NCI-H2029 (cell line): ENCODE results near the gene AMIGO1.

Experiments
- DNase-seq: peaks from one replicate; lab custom pipeline; 2025; lab: John Stamatoyannopoulos, UW

AMIGO1 gene

GRCh38 chr1:109532365-109533136 lies 23.0 kb upstream of the AMIGO1 start:
- DNase-seq: peak; percentile 56

- no peak for DNase-seq
Measured at GRCh38 chr1:109531826-109532364, 22.4 kb upstream of the AMIGO1 start.

- DNase-seq: no peak
Measured at GRCh38 chr1:109531380-109531779, 21.9 kb upstream of the AMIGO1 start.

- DNase-seq: peak; percentile 73
Measured at GRCh38 chr1:109530457-109531087, 21.0 kb upstream of the AMIGO1 start.

GRCh38 chr1:109529881-109530456 lies 20.4 kb upstream of the AMIGO1 start:
- peak; percentile 11 for DNase-seq

DNA sequence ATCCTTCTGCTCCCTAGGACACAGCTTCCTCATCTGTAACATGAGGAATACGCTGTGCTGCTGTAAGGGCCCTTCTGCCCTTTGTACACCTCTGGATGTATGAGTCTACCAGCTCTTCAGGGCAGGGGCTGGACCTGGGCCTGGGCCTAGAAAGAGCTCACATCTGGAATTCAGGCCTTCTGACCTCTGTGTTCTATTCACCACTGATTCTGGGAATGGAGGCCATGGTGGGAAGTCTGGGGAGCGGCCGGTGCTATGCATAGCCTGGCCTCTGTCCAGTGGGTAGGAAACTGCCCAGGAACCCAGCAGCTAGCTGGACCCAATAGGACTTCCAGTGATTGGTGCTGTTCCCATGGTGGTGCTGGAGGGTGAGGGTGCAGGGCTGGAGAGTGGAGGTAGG lies 19.2 kb upstream of the AMIGO1 start:
- DNase-seq: no peak

DNA sequence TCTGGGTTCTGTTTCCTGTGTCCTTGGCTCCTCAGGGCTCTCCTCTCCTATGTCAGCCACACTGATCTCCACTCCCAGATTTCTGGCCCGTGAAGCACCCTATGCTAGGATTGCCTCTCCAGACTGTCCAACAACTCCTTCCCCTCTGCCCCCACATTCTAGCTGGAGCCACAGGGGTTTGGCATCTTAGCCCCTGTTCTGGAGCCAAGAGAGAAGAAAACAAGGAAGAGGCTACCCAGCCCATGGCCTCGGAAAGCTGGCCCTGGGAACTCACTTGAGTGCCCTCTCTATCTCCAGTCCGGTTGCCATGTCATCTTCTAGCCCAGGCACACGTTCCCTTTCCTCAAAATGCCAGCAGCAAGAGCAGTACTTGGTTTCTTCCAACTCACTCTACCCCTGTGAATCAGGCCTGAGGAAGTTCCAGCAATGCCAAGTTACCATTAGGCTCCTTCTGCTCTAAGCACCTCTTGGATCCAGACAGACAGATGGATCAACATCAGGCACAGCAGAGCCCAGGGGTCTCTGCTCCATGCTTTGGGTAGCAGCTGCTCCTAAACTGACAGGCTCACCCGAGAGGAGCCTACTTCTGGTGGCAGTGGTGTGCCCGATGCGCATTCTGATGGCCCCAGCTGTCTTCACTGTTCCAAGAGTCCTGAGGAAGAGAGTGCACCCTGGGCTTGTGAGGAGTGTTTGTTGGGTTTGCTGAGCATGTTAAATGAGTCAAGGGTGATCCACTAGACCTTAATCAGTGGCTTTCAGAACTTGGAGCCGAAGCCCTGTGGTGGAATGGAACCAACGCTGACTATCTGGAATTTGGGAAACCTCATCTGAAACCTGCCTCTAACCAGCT lies 18.5 kb upstream of the AMIGO1 start:
- DNase-seq: no peak

GRCh38 chr1:109527098-109527811 lies 17.7 kb upstream of the AMIGO1 start:
- DNase-seq: no peak

DNA sequence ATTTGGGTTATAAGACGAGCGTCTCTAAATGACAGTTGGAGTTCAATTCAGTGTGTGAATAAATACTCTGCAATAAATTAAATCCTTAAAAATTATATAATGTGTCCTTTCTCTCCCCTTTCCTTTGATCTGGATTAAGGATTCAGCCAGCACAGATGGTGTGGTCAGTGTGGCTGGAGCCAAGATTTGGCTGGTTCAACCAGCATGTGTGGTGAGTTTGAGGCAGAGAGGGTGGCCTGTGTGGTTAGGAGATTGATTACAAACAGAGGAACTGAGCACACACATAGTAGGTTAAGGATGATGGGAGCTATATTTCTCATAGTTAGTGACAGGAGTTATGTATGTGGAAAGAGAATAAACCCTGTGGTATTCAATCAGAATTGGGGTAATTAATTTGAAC lies 14.2 kb upstream of the AMIGO1 start:
- DNase-seq: no peak

- DNase-seq: no peak
Measured at GRCh38 chr1:109522026-109522425, 12.5 kb upstream of the AMIGO1 start.

GRCh38 chr1:109521002-109521951 lies 11.8 kb upstream of the AMIGO1 start:
- no peak for DNase-seq

DNA sequence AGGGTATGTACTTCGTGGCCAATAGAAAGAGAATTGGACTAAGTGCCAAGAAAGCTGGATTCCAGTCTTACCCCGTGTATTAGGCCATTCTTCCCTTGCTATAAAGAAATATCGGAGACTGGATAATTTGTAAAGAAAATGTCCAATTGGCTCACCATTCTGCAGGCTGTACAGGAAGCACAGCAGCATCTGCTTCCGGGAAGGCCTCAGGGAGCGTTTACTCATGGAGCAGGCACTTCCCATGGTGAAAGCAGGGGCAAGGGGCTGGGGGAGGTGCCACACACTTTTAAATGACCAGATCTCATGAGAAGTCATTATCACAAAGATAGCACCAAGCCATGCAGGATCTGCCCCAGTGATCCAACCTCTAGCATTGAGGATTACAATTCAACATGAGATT lies 7.8 kb upstream of the AMIGO1 start:
- no peak for DNase-seq

DNA sequence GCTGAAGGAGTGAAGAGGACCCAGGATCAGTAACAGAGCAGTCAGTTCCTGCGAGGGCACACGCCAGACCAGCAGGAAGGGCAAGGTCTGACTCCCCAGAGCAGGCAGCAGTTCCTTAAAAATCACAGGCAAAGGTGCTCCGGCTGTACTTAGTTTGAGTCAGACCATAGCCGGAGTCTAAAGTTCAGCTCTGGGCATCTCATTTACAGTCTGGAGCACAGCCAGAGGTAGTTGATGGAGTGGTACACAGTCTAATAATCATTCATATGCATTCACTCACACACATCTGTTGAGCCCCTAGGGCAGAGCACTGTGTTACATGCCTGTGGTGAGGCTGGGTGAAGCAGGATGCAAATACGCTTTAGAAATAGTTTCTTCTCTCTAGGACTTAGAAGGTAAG lies 7.3 kb upstream of the AMIGO1 start:
- DNase-seq: no peak

DNA sequence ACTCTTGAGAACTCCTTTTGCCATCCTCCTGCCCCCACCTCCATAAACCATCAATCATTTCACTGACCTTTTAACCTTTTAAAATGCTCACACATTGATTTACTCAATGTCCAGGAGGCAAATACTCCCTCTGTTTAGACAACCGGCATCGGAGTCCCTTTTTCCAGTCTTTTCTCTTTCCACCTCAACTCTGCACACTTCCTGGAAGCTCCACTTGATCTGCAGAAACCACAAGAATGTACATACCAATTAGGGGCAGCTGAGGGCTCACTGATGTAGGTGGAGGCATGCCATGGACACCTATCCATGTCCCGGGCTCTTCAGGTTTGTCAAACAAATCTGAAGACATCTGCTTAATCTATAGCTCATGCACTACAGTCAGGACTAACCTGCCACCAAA lies 5.3 kb upstream of the AMIGO1 start:
- DNase-seq: peak; percentile 5

DNA sequence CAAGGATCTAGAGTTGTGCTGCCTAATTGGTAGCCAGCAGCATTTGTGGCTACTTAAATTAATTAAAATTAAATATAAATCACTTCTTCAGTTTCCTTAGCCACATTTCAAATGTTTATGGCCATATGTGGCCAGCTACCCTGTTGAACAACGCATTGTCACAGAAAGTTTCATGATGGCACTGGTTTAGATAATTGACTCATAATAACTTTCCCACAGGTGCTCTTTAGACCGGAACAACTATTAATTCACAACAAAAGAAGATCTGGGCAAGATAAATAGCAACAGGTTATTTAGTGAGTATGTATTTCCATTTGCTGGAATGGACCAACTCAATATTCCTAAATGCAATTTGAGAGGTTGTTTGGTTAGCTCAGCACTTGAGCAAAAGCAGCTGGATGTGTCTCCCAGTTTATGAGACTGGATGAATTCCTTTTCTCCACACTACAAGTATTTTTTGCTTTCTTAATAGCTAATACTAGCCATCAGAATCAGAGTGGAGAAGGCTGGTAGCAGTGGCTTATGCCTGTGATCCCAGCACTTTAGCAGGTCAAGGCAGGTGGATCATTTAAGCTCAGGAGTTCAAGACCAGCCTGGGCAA lies 3.7 kb upstream of the AMIGO1 start:
- peak; percentile 13 for DNase-seq

- no peak for DNase-seq
Measured at GRCh38 chr1:109508873-109509175, 703 bp downstream of the AMIGO1 start.

GRCh38 chr1:109508001-109508872 lies 1.3 kb downstream of the AMIGO1 start:
- no peak for DNase-seq

DNA sequence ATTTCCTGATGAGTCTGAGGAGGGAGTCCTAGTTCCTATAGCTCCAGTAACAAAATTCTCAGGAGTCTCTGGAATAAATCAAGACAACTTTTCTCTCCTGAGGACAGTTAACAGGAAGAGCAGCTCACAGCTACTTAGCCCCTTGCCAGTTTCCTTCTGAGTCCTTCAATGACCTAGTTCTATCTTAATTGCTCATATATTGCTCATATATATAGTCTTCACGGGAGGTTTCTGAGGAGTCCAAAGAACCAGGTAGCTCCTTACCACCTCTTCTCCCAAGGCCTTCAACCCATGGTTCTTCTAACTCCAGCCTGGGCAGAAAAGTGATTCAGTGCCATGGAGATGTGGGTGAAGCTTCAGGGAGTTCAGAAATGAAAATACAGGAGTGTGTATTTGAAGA lies 4.6 kb downstream of the AMIGO1 start:
- no peak for DNase-seq

DNA sequence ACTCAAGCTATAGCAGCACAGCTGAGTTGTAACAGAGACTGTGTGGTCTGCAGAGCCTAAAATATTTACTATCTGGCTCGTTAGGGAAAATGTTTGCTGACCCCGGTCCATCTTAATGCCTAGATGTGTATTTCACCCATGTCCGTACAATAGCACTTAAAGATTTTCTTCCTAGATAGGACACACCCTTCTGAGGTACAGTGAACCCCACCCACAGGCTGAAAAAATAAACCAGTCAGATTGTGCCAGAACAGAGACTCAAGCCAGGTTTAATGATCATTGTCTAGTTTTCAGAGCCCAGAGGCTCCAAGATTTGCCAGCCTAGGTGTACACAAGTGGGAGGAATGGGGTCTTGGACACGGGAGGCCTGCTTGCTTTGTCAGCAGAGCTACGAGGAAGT lies 5.6 kb downstream of the AMIGO1 start:
- DNase-seq: no peak
